ENCODE data around the gene SAMD7. TPM values are rescaled to one million over a fixed set of nuclear protein-coding genes. Genes with fewer than 3 reads are reported as not detected.

The SAMD7 gene
- total and polyA plus RNA-seq, 2 of the 13 experiments (the other 11 are each of a cell fraction or from before 2014, with no cell fraction given) = not detected

GRCh38 chr3:169966428-169966950 lies 55.1 kb downstream of the SAMD7 start, which contains the start of gene SEC62 (continued):
- TF ChIP-seq ZNF576 (CRISPR knock-in tag; IDR thresholded peaks at IDR 0.05) = peak; percentile 59; the same call in 1 of the 2 replicates
- TF ChIP-seq SMYD3 (CRISPR knock-in tag; IDR thresholded peaks at IDR 0.05) = 0 out of 2 replicates have a peak, but pooled peaks have one; percentile 40
- 0 out of 2 replicates have a peak, but pooled peaks have one; percentile 47 for TF ChIP-seq HMG20B (CRISPR knock-in tag; conservative IDR thresholded peaks at IDR 0.05)
- peak; percentile 75; the same call in 1 of the 2 replicates for TF ChIP-seq MIXL1 (CRISPR knock-in tag; IDR thresholded peaks at IDR 0.05)
- no peak; the same call in 1 of the 2 replicates for TF ChIP-seq PBX3 (CRISPR knock-in tag; IDR thresholded peaks at IDR 0.05; ENCODE audit: borderline replicate concordance)
- peak; percentile 91 for TF ChIP-seq DMAP1 (CRISPR knock-in tag; IDR thresholded peaks at IDR 0.05)
- TF ChIP-seq ZNF18 (CRISPR knock-in tag; IDR thresholded peaks at IDR 0.05; ENCODE audit: insufficient replicate concordance) = no peak
- TF ChIP-seq FOXA3 (CRISPR knock-in tag; IDR thresholded peaks at IDR 0.05) = peak; percentile 63
- TF ChIP-seq ZNF143 (CRISPR knock-in tag; IDR thresholded peaks at IDR 0.05) = no peak
- peak; percentile 12; the same call in 1 of the 2 replicates for TF ChIP-seq ZNF646 (CRISPR knock-in tag; IDR thresholded peaks at IDR 0.05)
- 0 out of 2 replicates have a peak, but pooled peaks have one; percentile 35 for TF ChIP-seq KLF13 (CRISPR knock-in tag; IDR thresholded peaks at IDR 0.05)
- 0 out of 4 replicates have a peak, but pooled peaks of 1 of the 2 experiments have one; percentile 5 for TF ChIP-seq EP300 (IDR thresholded peaks at IDR 0.05; ENCODE audit: low read depth in 2 of 2, low read length in 2 of 2)
- TF ChIP-seq EP300 (CRISPR knock-in tag; IDR thresholded peaks at IDR 0.05; ENCODE audit: borderline replicate concordance) = peak; percentile 43; the same call in 1 of the 2 replicates
- 0 out of 2 replicates have a peak, but pooled peaks have one; percentile 41 for TF ChIP-seq ZC3H13 (CRISPR knock-in tag; IDR thresholded peaks at IDR 0.05)
- TF ChIP-seq ZNF792 (CRISPR knock-in tag; IDR thresholded peaks at IDR 0.05) = peak; percentile 93
- 0 out of 2 replicates have a peak, but pooled peaks have one; percentile 16 for TF ChIP-seq RCOR2 (CRISPR knock-in tag; IDR thresholded peaks at IDR 0.05)
- no peak; the same call in 1 of the 2 replicates for TF ChIP-seq ZFY (CRISPR knock-in tag; IDR thresholded peaks at IDR 0.05)
- TF ChIP-seq RFX5 (IDR thresholded peaks at IDR 0.05; ENCODE audit: low read depth, low read length) = no peak
- no peak for TF ChIP-seq ZNF44 (CRISPR knock-in tag; IDR thresholded peaks at IDR 0.05)
